ENCODE data around the gene SUB1.
"Not testable (repeated sequence)": the region's sequence is repeated elsewhere in the genome, so short reads cannot be mapped to it uniquely, and the experiment has no call there.

The SUB1 gene

GRCh38 chr5:32601623-32602295, 16.4 kb downstream of the SUB1 start:
- no peak for DNase-seq

GRCh38 chr5:32602906-32603305, 17.5 kb downstream of the SUB1 start:
- DNase-seq, result no peak

GRCh38 chr5:32604800-32605765, 19.7 kb downstream of the SUB1 start:
- DNase-seq, result no peak

GRCh38 chr5:32605766-32606152, 20.4 kb downstream of the SUB1 start:
- no peak for DNase-seq

- DNase-seq, result no peak
Measured at GRCh38 chr5:32612134-32612888, 27.0 kb downstream of the SUB1 start.

GRCh38 chr5:32613050-32613672, 27.8 kb downstream of the SUB1 start:
- peak; percentile 80 to 85 for DNase-seq

GRCh38 chr5:32615236-32615635, 29.9 kb downstream of the SUB1 start:
- no peak for DNase-seq

- no peak for DNase-seq
Measured at GRCh38 chr5:32618962-32619361, 33.6 kb downstream of the SUB1 start.

- no peak for DNase-seq
Measured at GRCh38 chr5:32621256-32621655, 35.9 kb downstream of the SUB1 start.

GRCh38 chr5:32625106-32625505, 39.7 kb downstream of the SUB1 start:
- no peak for DNase-seq

- no peak for DNase-seq
Measured at GRCh38 chr5:32625547-32625946, 40.2 kb downstream of the SUB1 start.

GRCh38 chr5:32627219-32627870, 42.0 kb downstream of the SUB1 start:
- no peak for DNase-seq

- DNase-seq, result no peak
Measured at GRCh38 chr5:32628049-32628844, 42.9 kb downstream of the SUB1 start.

GRCh38 chr5:32630867-32631491, 45.6 kb downstream of the SUB1 start:
- no peak for DNase-seq

GRCh38 chr5:32633017-32633416, 47.7 kb downstream of the SUB1 start:
- DNase-seq, result not testable (repeated sequence)

GRCh38 chr5:32638309-32638708, 53.0 kb downstream of the SUB1 start:
- DNase-seq, result no peak

GRCh38 chr5:32639943-32640342, 54.6 kb downstream of the SUB1 start:
- no peak for DNase-seq

GRCh38 chr5:32642276-32643002, 57.1 kb downstream of the SUB1 start:
- no peak for DNase-seq

- no peak for DNase-seq
Measured at GRCh38 chr5:32645246-32645645, 59.9 kb downstream of the SUB1 start.
